Lung (tissue), 12 donors: ENCODE data around the gene NPAS3. TPM values are rescaled to one million over a fixed set of nuclear protein-coding genes. Genes with fewer than 3 reads are reported as not detected.

Source experiments
- ATAC-seq: fragments of 200-7000 bp; cut with Tn5 transposase; one replicate; pipeline ENCODE4 v1.9.1; 2020; ENCODE audit warnings: moderate number of reproducible peaks; ENCODE audit not compliant: insufficient read depth, low FRiP score
- DNase-seq, 3 donors: peaks; one replicate each; pipeline ENCODE4 v3.0.0-alpha.2; 2013 to 2017
- H3K27ac ChIP-seq, 2 donors: one replicate each; pipeline ENCODE4 v1.5.1; 2013; ENCODE audit warnings: mild to moderate bottlenecking in 2 of 2, moderate library complexity in 2 of 2, control low read depth in 1 of 2, inconsistent platforms in 1 of 2, low read depth in 1 of 2, low read length in 1 of 2
- H3K27me3 ChIP-seq, 3 donors: one replicate each; pipeline ENCODE4 v1.5.1; 2013; ENCODE audit warnings: low read length in 2 of 3; ENCODE audit not compliant: control insufficient read depth in 3 of 3, insufficient read depth in 3 of 3
- H3K36me3 ChIP-seq, 4 donors: one replicate each; pipeline ENCODE4 v1.5.1; 2013; ENCODE audit warnings: low read length in 4 of 4, mild to moderate bottlenecking in 1 of 4, moderate library complexity in 1 of 4; ENCODE audit not compliant: control insufficient read depth in 4 of 4, insufficient read depth in 4 of 4
- H3K4me1 ChIP-seq, 5 donors: one replicate each; pipeline ENCODE4 v1.5.1; 2013; ENCODE audit warnings: low read length in 5 of 5, mild to moderate bottlenecking in 2 of 5, moderate library complexity in 1 of 5; ENCODE audit not compliant: control insufficient read depth in 5 of 5, insufficient read depth in 5 of 5
- H3K4me3 ChIP-seq: one replicate; pipeline ENCODE4 v1.5.1; 2013; ENCODE audit warnings: mild to moderate bottlenecking, control low read depth, moderate library complexity
- H3K9ac ChIP-seq, 2 donors: one replicate each; pipeline ENCODE4 v1.5.1; 2013; ENCODE audit warnings: low read length in 2 of 2, control low read depth in 1 of 2; ENCODE audit not compliant: insufficient read depth in 1 of 2
- H3K9me3 ChIP-seq, 4 donors: one replicate each; pipeline ENCODE4 v1.5.1; 2013; ENCODE audit warnings: low read length in 3 of 4, mild to moderate bottlenecking in 1 of 4, moderate library complexity in 1 of 4; ENCODE audit not compliant: control insufficient read depth in 4 of 4, insufficient read depth in 3 of 4
- WGBS, 2 donors: extraction: QIAGEN DNeasy Blood & Tissue Kit; methylation state at CpG; one replicate each; pipeline ENCODE4 v1.1.7; 2013; 5-methylcytosine and 5-hydroxymethylcytosine counted together
- polyA plus RNA-seq, 2 donors: library from polyadenylated mRNA; stranded (reverse); fragments of 200-250 nt; gene quantifications; one replicate each; pipeline ENCODE4 v1.2.1, GENCODE V29; 2013
- total RNA-seq, 2 donors: library from RNA; depleted of rRNA in 1 of 2; stranded (reverse); fragments of >200 nt in 1 of 2; gene quantifications; one replicate each; pipeline ENCODE4 v1.2.1, GENCODE V29; 2014 to 2021
- TF ChIP-seq, protein P1 (sequence below): IDR thresholded peaks from 2 replicates; pipeline ENCODE4 v1.5.1; 2012; ENCODE audit warnings: mild to moderate bottlenecking; ENCODE audit errors: control extremely low read depth, extremely low read depth
- donor health status: control.
- donor health status: control.
- donor health status: Bipolar disorder and iron deficiency.
- donor health status: healthy.
- donor health status: DM: yes; HTN: yes; CAD: no.

The NPAS3 gene
- total and polyA plus RNA-seq, 4 donors: 0.13 to 0.48 (median 0.33) TPM

DNA sequence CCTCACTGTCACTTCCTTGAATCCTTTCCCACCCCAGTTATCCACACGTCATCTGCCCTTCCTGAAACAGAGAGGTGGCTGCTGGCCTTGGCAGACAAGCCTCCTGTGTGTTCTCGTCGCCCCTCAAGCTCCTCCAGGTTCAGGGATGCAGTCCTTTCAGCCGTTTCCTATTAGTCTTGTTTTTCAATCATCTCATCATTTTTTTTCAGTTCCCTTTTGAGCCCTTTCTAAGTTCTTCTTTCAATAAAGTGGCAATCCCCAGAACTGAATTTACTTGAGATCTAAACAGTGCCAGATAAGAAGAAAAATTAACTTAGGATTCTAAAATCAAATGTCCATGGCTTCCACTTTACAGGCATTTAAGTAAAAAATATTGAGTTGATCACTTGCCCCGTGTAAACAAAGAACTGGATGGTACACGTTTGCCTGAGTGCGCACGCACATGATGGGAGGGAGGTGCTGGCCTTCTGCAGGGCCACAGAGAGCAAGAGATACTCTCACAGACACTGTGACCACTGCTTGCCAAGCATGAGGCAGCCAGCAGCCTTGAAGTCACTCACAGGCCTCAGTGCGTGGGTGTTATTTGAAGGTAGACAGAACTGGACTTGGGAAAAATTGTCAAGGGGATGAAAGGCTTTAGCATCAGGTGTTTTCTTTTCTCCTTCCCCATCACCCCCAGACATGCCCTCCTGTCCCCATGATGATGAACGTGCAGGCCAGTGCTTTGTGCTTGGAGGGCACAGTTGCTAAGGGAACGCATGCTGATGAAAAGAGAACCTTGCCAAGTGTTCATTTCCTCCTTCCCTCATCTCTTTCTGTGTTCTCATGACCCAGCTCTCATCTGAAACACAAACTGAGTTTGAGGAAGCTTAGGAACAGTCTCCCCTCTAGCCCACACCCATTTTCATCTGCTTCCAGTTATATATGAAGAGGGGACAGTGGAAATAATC is 603.9 kb downstream of the NPAS3 start:
- H3K36me3 ChIP-seq: no peaks in the 10 kb centered on the region
- no peaks in the 10 kb centered on the region for H3K9me3 ChIP-seq
- no peak overlapping the region for H3K9ac ChIP-seq
- no peak overlapping the region for H3K4me3 ChIP-seq
- WGBS, 2 donors: 68 to 70% methylated on average over 11 of the region's 11 CpGs
- no peak for ATAC-seq
- no peak for DNase-seq
- H3K4me1 ChIP-seq: peaks cover 0 to 3% (median 0%) of the 10 kb centered on the region in 5 donors
- H3K27me3 ChIP-seq: no peaks in the 10 kb centered on the region
- no peak overlapping the region for H3K27ac ChIP-seq
- TF ChIP-seq, protein P1, sequence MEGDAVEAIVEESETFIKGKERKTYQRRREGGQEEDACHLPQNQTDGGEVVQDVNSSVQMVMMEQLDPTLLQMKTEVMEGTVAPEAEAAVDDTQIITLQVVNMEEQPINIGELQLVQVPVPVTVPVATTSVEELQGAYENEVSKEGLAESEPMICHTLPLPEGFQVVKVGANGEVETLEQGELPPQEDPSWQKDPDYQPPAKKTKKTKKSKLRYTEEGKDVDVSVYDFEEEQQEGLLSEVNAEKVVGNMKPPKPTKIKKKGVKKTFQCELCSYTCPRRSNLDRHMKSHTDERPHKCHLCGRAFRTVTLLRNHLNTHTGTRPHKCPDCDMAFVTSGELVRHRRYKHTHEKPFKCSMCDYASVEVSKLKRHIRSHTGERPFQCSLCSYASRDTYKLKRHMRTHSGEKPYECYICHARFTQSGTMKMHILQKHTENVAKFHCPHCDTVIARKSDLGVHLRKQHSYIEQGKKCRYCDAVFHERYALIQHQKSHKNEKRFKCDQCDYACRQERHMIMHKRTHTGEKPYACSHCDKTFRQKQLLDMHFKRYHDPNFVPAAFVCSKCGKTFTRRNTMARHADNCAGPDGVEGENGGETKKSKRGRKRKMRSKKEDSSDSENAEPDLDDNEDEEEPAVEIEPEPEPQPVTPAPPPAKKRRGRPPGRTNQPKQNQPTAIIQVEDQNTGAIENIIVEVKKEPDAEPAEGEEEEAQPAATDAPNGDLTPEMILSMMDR: no peak

DNA sequence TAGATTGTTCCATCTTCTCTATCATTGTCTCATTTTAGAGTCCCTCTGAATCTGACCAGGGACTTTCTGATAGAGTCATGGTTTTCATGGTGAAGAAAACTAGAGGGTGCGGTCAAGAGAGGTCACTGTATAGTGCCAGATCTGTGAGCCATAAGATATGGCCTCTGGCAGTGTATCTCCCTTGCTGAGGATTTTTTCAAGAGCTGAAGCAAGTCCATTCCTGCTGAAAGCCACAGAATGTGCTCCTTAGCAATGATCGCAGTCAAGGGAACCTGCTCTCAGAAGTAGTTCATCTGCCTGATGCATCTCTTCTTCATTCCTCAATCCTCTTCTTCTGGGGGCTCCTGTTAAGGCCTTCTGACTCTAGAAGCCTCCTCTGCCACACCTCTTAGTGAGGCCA is 607.0 kb downstream of the NPAS3 start:
- Histone ChIP-seq H3K27me3 (no peaks in the 10 kb centered on the region), H3K4me3 (no peak overlapping the region), H3K4me1 (no peaks in the 10 kb centered on the region), H3K36me3 (no peaks in the 10 kb centered on the region), H3K9me3 (no peaks in the 10 kb centered on the region), H3K27ac (no peak overlapping the region), H3K9ac (no peak overlapping the region)
- ATAC-seq (no peak), DNase-seq (no peak)
- WGBS, 2 donors: 91 to 98% methylated on average over 2 of the region's 2 CpGs
- TF ChIP-seq, protein P1: no peak

DNA sequence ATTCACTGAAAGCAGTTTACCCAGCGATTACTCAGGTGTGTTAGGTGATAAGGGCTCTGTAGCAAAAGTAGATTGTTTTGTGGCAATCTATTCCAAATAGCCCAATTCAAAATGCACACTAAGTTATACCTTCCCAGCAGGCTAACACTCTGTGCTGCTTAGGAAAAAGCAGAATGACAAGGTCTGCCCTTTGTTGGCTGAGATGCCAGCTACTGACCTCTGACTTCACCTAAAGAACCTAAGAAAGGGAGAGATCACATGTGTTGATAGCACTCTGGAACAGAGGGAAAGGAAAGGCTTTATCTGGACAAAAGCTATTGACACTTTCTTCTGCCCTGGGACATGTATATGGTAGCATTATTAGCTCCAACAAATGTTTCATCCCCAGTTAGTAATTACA is 609.9 kb downstream of the NPAS3 start:
- Histone ChIP-seq H3K27me3 (no peaks in the 10 kb centered on the region), H3K9ac (no peak overlapping the region), H3K4me1 (peaks cover 0 to 3% (median 0%) of the 10 kb centered on the region in 5 donors), H3K9me3 (no peaks in the 10 kb centered on the region), H3K27ac (no peak overlapping the region), H3K4me3 (no peak overlapping the region), H3K36me3 (no peaks in the 10 kb centered on the region)
- DNase-seq: no peak
- TF ChIP-seq, protein P1: no peak
- no peak for ATAC-seq
- WGBS, 2 donors: 77 to 90% methylated on average over 1 of the region's 1 CpG
